Osteocyte (in vitro differentiated cells): ENCODE results near the gene C13orf42. TPM values are rescaled to one million over a fixed set of nuclear protein-coding genes. Genes with fewer than 3 reads are reported as not detected.

Experiments used
- DNase-seq: peaks from one replicate; pipeline ENCODE4 v3.0.0; 2021; ENCODE audit warnings: mixed read lengths; ENCODE audit not compliant: unreplicated experiment; ENCODE audit errors: extremely low spot score
- H3K27ac Mint-ChIP-seq: one replicate; pipeline ENCODE4 v1.8.0; 2021; ENCODE audit warnings: mild to moderate bottlenecking, mixed read lengths; ENCODE audit not compliant: unreplicated experiment
- H3K27me3 Mint-ChIP-seq: one replicate; pipeline ENCODE4 v1.8.0; 2021; ENCODE audit warnings: mixed read lengths; ENCODE audit not compliant: unreplicated experiment
- H3K36me3 Mint-ChIP-seq: one replicate; pipeline ENCODE4 v1.8.0; 2021; ENCODE audit warnings: mixed read lengths; ENCODE audit not compliant: unreplicated experiment
- H3K4me1 Mint-ChIP-seq: one replicate; pipeline ENCODE4 v1.8.0; 2021; ENCODE audit warnings: mixed read lengths; ENCODE audit not compliant: unreplicated experiment
- H3K4me3 Mint-ChIP-seq: one replicate; pipeline ENCODE4 v1.8.0; 2021; ENCODE audit warnings: mild to moderate bottlenecking, moderate library complexity, mixed read lengths; ENCODE audit not compliant: unreplicated experiment
- H3K9me3 Mint-ChIP-seq: one replicate; pipeline ENCODE4 v1.8.0; 2021; ENCODE audit warnings: mixed read lengths; ENCODE audit not compliant: unreplicated experiment
- CTCF ChIP-seq: fragments of 200-600 bp; sonication (generic); IDR thresholded peaks from 2 replicates; pipeline ENCODE4 v1.5.0; 2021; ENCODE audit warnings: antibody characterized with exemption, mild to moderate bottlenecking, moderate library complexity
- total RNA-seq: library from RNA; stranded (reverse); gene quantifications from 2 replicates; pipeline ENCODE4 v1.2.1, GENCODE V29; 2021

The C13orf42 gene
- total RNA-seq, 1 donor from 2014 or later, result not detected

- Mint-ChIP-seq H3K9me3 (no peaks in the 10 kb centered on the region), H3K27ac (no peak overlapping the region), H3K27me3 (peaks cover 18% of the 10 kb centered on the region), H3K36me3 (no peaks in the 10 kb centered on the region), H3K4me3 (no peak overlapping the region), H3K4me1 (peaks cover 10% of the 10 kb centered on the region)
- no peak for TF ChIP-seq CTCF
- DNase-seq, result no peak
Observed at GRCh38 chr13:51057906-51058305, 53.2 kb downstream of the C13orf42 start.

GRCh38 chr13:51057001-51057400 lies 54.1 kb downstream of the C13orf42 start:
- H3K36me3 Mint-ChIP-seq, result no peaks in the 10 kb centered on the region
- no peak overlapping the region for H3K27ac Mint-ChIP-seq
- no peak for TF ChIP-seq CTCF
- no peaks in the 10 kb centered on the region for H3K9me3 Mint-ChIP-seq
- peak; percentile 7 for DNase-seq
- H3K4me1 Mint-ChIP-seq, result peaks cover 10% of the 10 kb centered on the region
- no peak overlapping the region for H3K4me3 Mint-ChIP-seq
- peaks cover 10% of the 10 kb centered on the region for H3K27me3 Mint-ChIP-seq

GRCh38 chr13:51052581-51052980 lies 58.5 kb downstream of the C13orf42 start:
- Mint-ChIP-seq H3K36me3 (no peaks in the 10 kb centered on the region), H3K27ac (no peak overlapping the region), H3K9me3 (no peaks in the 10 kb centered on the region), H3K4me3 (no peak overlapping the region), H3K27me3 (peaks cover 21% of the 10 kb centered on the region), H3K4me1 (no peaks in the 10 kb centered on the region)
- no peak for TF ChIP-seq CTCF
- no peak for DNase-seq

- H3K36me3 Mint-ChIP-seq, result no peaks in the 10 kb centered on the region
- DNase-seq, result peak; percentile 57
- TF ChIP-seq CTCF, result no peak
- no peak overlapping the region for H3K4me3 Mint-ChIP-seq
- no peaks in the 10 kb centered on the region for H3K9me3 Mint-ChIP-seq
- no peak overlapping the region for H3K27ac Mint-ChIP-seq
- H3K27me3 Mint-ChIP-seq, result peaks cover 15% of the 10 kb centered on the region
- no peaks in the 10 kb centered on the region for H3K4me1 Mint-ChIP-seq
Observed at GRCh38 chr13:51050021-51050830, 60.8 kb downstream of the C13orf42 start.

GRCh38 chr13:51048616-51049015 lies 62.5 kb downstream of the C13orf42 start:
- Mint-ChIP-seq H3K36me3 (no peaks in the 10 kb centered on the region), H3K9me3 (no peaks in the 10 kb centered on the region), H3K27ac (no peak overlapping the region), H3K4me3 (no peak overlapping the region), H3K27me3 (peaks cover 13% of the 10 kb centered on the region), H3K4me1 (no peaks in the 10 kb centered on the region)
- no peak for TF ChIP-seq CTCF
- DNase-seq, result no peak
